ENCODE measurements around the gene CLDN7. TPM values are rescaled to one million over a fixed set of nuclear protein-coding genes. Genes with fewer than 3 reads are reported as not detected.

CLDN7 gene
- total and polyA plus RNA-seq, 3 donors from 2014 or later = 4.5 to 8.8 (median 6.9) TPM

GRCh38 chr17:7241090-7241733 lies 21.1 kb downstream of the CLDN7 start:
- DNase-seq = no peak
- TF ChIP-seq POLR2A (IDR thresholded peaks at IDR 0.05) = no peak
- TF ChIP-seq CTCF (IDR thresholded peaks at IDR 0.05) = no peak
- Histone ChIP-seq H3K4me1 (peaks cover 33% of the 10 kb centered on the region), H3K27ac (peak overlapping the region; percentile 92 to 98), H3K36me3 (ENCODE audit: low read depth, missing control alignments) (no peaks in the 10 kb centered on the region), H3K4me3 (peak overlapping the region; percentile 69 to 85), H3K27me3 (no peaks in the 10 kb centered on the region), H3K9me3 (no peaks in the 10 kb centered on the region)
- 15 to 16% methylated on average over 9 of the region's 9 CpGs for WGBS, 2 donors
- intact Hi-C loops (cut with DNase I; ENCODE audit: low total_unique reads) = no loop called here

GRCh38 chr17:7240375-7240774 lies 21.9 kb downstream of the CLDN7 start:
- intact Hi-C loops (cut with DNase I; ENCODE audit: low total_unique reads) = no loop called here
- 56 to 58% methylated on average over 4 of the region's 4 CpGs for WGBS, 2 donors
- H3K9me3 ChIP-seq = no peaks in the 10 kb centered on the region
- no peaks in the 10 kb centered on the region for H3K27me3 ChIP-seq
- peak overlapping the region; percentile 92 to 98 for H3K27ac ChIP-seq
- H3K36me3 ChIP-seq (ENCODE audit: low read depth, missing control alignments) = no peaks in the 10 kb centered on the region
- H3K4me3 ChIP-seq = no peak overlapping the region
- no peak for DNase-seq
- H3K4me1 ChIP-seq = peaks cover 34% of the 10 kb centered on the region
- TF ChIP-seq CTCF (IDR thresholded peaks at IDR 0.05) (no peak), POLR2A (IDR thresholded peaks at IDR 0.05) (no peak)

DNA sequence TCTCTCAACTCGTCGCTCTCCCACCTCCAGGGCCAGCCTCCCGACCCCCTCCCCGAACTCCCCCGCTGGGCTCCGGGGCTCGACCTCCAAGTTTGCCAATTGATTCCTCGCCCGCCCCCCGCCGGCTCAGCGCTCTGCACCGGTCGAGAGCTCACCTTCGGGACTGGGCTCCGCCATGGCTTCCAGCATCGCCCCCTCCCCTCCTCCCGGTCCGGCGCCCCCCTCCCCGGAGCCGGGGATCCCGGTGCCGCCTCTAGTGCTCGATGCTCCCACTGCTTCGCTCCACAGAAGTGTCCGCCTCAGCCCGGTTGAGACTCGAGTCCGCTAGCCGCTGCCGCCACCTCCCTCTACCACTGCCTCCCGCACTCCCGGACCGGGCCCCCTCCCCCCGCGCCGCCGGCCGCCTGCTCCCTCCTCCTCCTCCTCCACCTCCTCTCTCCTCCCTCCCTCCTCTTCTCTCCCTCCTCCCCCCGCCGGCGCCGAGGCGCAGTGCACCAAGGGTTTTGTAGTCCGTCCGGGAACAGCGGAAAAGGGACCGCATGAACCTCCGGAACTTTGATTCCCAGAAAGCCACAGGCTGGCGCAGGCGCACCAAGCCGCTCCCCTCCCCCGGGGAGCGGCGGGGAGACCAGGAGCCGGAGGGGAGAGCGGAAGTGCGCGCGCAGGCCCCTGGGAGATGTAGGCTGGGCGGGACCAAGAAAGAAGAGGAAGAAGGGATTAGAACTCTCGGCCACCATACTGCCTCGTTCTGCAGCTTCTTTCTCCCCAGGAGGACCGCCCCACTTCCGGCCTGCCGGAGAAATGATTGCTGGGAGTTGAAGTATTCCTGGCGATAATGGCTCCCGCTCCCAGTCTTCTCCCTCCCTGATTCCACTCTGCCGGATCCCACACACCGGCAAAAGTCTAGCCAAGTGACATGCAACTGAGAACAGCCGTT lies 22.9 kb downstream of the CLDN7 start, which contains the start of gene PHF23:
Gene PHF23 (minus strand): TSS at position 367 of the 937 bp plus-strand sequence. CDS start 178 bp downstream, at position 189.
- Histone ChIP-seq H3K4me3 (peak within 1 kb of the TSS; percentile 84 to 99), H3K9me3 (no peaks in the 10 kb centered on the region), H3K36me3 (ENCODE audit: low read depth, missing control alignments) (no peaks in the 10 kb centered on the region), H3K27ac (peak within 1 kb of the TSS; percentile 97 to 99), H3K27me3 (no peaks in the 10 kb centered on the region), H3K4me1 (peaks cover 43% of the 10 kb centered on the region)
- no peak for TF ChIP-seq POLR2A (IDR thresholded peaks at IDR 0.05)
- peak in 2 of 3 experiments; percentile 51 to 58 for TF ChIP-seq CTCF (IDR thresholded peaks at IDR 0.05)
- 0 to 1% methylated on average over 65 of the region's 72 CpGs for WGBS, 2 donors
- intact Hi-C loops (cut with DNase I; ENCODE audit: low total_unique reads) = no loop called here
- DNase-seq = peak; percentile 100

GRCh38 chr17:7238420-7239090 lies 23.7 kb downstream of the CLDN7 start:
- H3K4me1 ChIP-seq = peaks cover 41% of the 10 kb centered on the region
- peak overlapping the region; percentile 84 to 99 for H3K4me3 ChIP-seq
- intact Hi-C loops (cut with DNase I; ENCODE audit: low total_unique reads) = no loop called here
- H3K36me3 ChIP-seq (ENCODE audit: low read depth, missing control alignments) = no peaks in the 10 kb centered on the region
- WGBS, 2 donors = 1% methylated on average over 27 to 36 of the region's 39 CpGs
- TF ChIP-seq POLR2A (IDR thresholded peaks at IDR 0.05) (no peak), CTCF (IDR thresholded peaks at IDR 0.05) (no peak)
- H3K27me3 ChIP-seq = no peaks in the 10 kb centered on the region
- H3K9me3 ChIP-seq = no peaks in the 10 kb centered on the region
- DNase-seq = no peak
- H3K27ac ChIP-seq = peak overlapping the region; percentile 97 to 99

Data from testis (tissue), 3 donors.